CD14-positive monocyte (primary cell): ENCODE measurements around the gene BICDL1. TPM values are rescaled to one million over a fixed set of nuclear protein-coding genes. Genes with fewer than 3 reads are reported as not detected.

Experiments
- DNase-seq, 3 donors: peaks; one replicate each; pipeline ENCODE4 v3.0.0-alpha.2; 2011 to 2022
- H2AFZ ChIP-seq: 2 replicates; pipeline ENCODE4 v1.6.0; 2012; ENCODE audit warnings: mild to moderate bottlenecking, low read depth, low read length, inconsistent platforms; ENCODE audit not compliant: insufficient read depth, poor library complexity, severe bottlenecking
- H3K27ac ChIP-seq, 2 donors: 1 replicate in 1 of 2; 2 replicates in 1 of 2; pipeline ENCODE4 v1.5.1; 2012 to 2013; ENCODE audit warnings: low read length in 2 of 2, control low read depth in 1 of 2, inconsistent platforms in 1 of 2, low read depth in 1 of 2, mild to moderate bottlenecking in 1 of 2
- H3K27me3 ChIP-seq, 2 donors: one replicate each; pipeline versions ENCODE4 v1.6.0 to v1.6.1; 2011 to 2013; ENCODE audit warnings: low read length in 2 of 2; ENCODE audit not compliant: control insufficient read depth in 2 of 2, insufficient read depth in 2 of 2
- H3K36me3 ChIP-seq, 2 donors: replicated peaks in 1 of 2; 1 replicate in 1 of 2; 2 replicates in 1 of 2; pipeline versions ENCODE4 v1.5.1 to v1.6.1; 2012 to 2013; ENCODE audit warnings: low read length in 2 of 2, control low read depth in 1 of 2, inconsistent platforms in 1 of 2, mild to moderate bottlenecking in 1 of 2; ENCODE audit not compliant: insufficient read depth in 2 of 2, control insufficient read depth in 1 of 2
- H3K4me1 ChIP-seq, 2 donors: 1 replicate in 1 of 2; 2 replicates in 1 of 2; pipeline versions ENCODE4 v1.5.1 to v1.6.1; 2012 to 2013; ENCODE audit warnings: low read length in 2 of 2, control low read depth in 1 of 2, inconsistent platforms in 1 of 2, mild to moderate bottlenecking in 1 of 2, moderate library complexity in 1 of 2; ENCODE audit not compliant: insufficient read depth in 2 of 2, control insufficient read depth in 1 of 2
- H3K4me2 ChIP-seq: replicated peaks from 2 replicates; pipeline ENCODE3; 2012; ENCODE audit warnings: low read length, moderate library complexity, mild to moderate bottlenecking; ENCODE audit not compliant: poor library complexity, severe bottlenecking; ENCODE audit errors: extremely low read depth
- H3K4me3 ChIP-seq, 3 experiments: fragments of 200-600 bp in 1 of 3; sonication (generic) in 1 of 3; replicated peaks in 1 of 3; 1 replicate in 2 of 3; 2 replicates in 1 of 3; pipeline ENCODE4 v1.5.1; 2011 to 2013; ENCODE audit warnings: low read length in 3 of 3, mild to moderate bottlenecking in 3 of 3, control low read depth in 2 of 3, low read depth in 2 of 3, inconsistent platforms in 1 of 3, moderate library complexity in 1 of 3
- H3K79me2 ChIP-seq: 2 replicates; pipeline ENCODE4 v1.6.0; 2012; ENCODE audit warnings: mild to moderate bottlenecking, control low read depth, inconsistent platforms, low read length, moderate library complexity; ENCODE audit not compliant: insufficient read depth
- H3K9ac ChIP-seq: 2 replicates; pipeline ENCODE4 v1.6.0; 2017; ENCODE audit warnings: low read length, mild to moderate bottlenecking; ENCODE audit not compliant: insufficient read depth, poor library complexity, severe bottlenecking
- H3K9me3 ChIP-seq, 2 donors: replicated peaks in 1 of 2; 1 replicate in 1 of 2; 2 replicates in 1 of 2; pipeline versions ENCODE4 v1.5.1 to v1.6.1; 2012 to 2013; ENCODE audit warnings: low read length in 2 of 2, control low read depth in 1 of 2; ENCODE audit not compliant: control insufficient read depth in 1 of 2, insufficient read depth in 1 of 2
- H4K20me1 ChIP-seq: 2 replicates; pipeline ENCODE4 v1.6.0; 2012; ENCODE audit warnings: mild to moderate bottlenecking, low read length, control low read depth, moderate library complexity; ENCODE audit not compliant: insufficient read depth
- H3K27ac Mint-ChIP-seq, 7 donors: one replicate each; pipeline ENCODE4 v1.8.0; 2020; ENCODE audit warnings: mild to moderate bottlenecking in 7 of 7, mixed read lengths in 7 of 7, moderate library complexity in 6 of 7, inconsistent platforms in 2 of 7
- H3K27me3 Mint-ChIP-seq, 3 donors: one replicate each; pipeline ENCODE4 v1.8.0; 2021 to 2022; ENCODE audit warnings: low read depth in 3 of 3, mild to moderate bottlenecking in 3 of 3, mixed read lengths in 3 of 3, moderate library complexity in 3 of 3, inconsistent platforms in 1 of 3
- H3K36me3 Mint-ChIP-seq, 2 donors: one replicate each; pipeline ENCODE4 v1.8.0; 2020; ENCODE audit warnings: mixed read lengths in 2 of 2, inconsistent platforms in 1 of 2, mild to moderate bottlenecking in 1 of 2
- H3K4me1 Mint-ChIP-seq: one replicate; pipeline ENCODE4 v1.8.0; 2020; ENCODE audit warnings: mild to moderate bottlenecking, mixed read lengths
- H3K4me3 Mint-ChIP-seq, 2 donors: one replicate each; pipeline ENCODE4 v1.8.0; 2020; ENCODE audit warnings: mild to moderate bottlenecking in 2 of 2, mixed read lengths in 2 of 2, moderate library complexity in 1 of 2
- H3K9me3 Mint-ChIP-seq, 7 donors: one replicate each; pipeline ENCODE4 v1.8.0; 2020 to 2022; ENCODE audit warnings: mixed read lengths in 7 of 7, mild to moderate bottlenecking in 6 of 7, moderate library complexity in 6 of 7, inconsistent platforms in 2 of 7
- WGBS: methylation state at CpG from one replicate; pipeline ENCODE4 v1.1.5; 2013; ENCODE audit warnings: missing lambda C conversion rate; ENCODE audit not compliant: insufficient coverage; 5-methylcytosine and 5-hydroxymethylcytosine counted together
- intact Hi-C, 2 donors: fragments of 100-400 bp; cut with micrococcal nuclease; formaldehyde crosslinking; loops; one replicate each; pipeline versions ENCODE4 v1.15.0 to v1.15.1; 2023
- polyA plus RNA-seq, 3 donors: library from polyadenylated mRNA; depleted of rRNA in 1 of 3; unstranded in 2 of 3; stranded (reverse) in 1 of 3; fragments of 300-500 nt in 2 of 3; fragments of >200 nt in 1 of 3; fragmentation: Illumina TruSeq in 2 of 3; gene quantifications; 1 replicate in 2 of 3; 2 replicates in 1 of 3; pipeline ENCODE4 v1.2.3, GENCODE V29; 2012 to 2021
- TF ChIP-seq, protein P1 (sequence below): fragments of 200-600 bp; IDR thresholded peaks from one replicate; pipeline ENCODE4 v1.8.0; 2022; ENCODE audit warnings: antibody characterized with exemption, mild to moderate bottlenecking

Gene BICDL1
- polyA plus RNA-seq, 3 donors, result 0.13 TPM; not detected in 2

- peaks cover 37% of the 10 kb centered on the region for H4K20me1 ChIP-seq
- TF ChIP-seq, protein P1, sequence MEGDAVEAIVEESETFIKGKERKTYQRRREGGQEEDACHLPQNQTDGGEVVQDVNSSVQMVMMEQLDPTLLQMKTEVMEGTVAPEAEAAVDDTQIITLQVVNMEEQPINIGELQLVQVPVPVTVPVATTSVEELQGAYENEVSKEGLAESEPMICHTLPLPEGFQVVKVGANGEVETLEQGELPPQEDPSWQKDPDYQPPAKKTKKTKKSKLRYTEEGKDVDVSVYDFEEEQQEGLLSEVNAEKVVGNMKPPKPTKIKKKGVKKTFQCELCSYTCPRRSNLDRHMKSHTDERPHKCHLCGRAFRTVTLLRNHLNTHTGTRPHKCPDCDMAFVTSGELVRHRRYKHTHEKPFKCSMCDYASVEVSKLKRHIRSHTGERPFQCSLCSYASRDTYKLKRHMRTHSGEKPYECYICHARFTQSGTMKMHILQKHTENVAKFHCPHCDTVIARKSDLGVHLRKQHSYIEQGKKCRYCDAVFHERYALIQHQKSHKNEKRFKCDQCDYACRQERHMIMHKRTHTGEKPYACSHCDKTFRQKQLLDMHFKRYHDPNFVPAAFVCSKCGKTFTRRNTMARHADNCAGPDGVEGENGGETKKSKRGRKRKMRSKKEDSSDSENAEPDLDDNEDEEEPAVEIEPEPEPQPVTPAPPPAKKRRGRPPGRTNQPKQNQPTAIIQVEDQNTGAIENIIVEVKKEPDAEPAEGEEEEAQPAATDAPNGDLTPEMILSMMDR, result no peak
- intact Hi-C loops, result no loop called here
- no peak for DNase-seq
- Mint-ChIP-seq H3K36me3 (peaks cover 19 to 22% of the 10 kb centered on the region in 2 donors), H3K4me3 (no peak overlapping the region), H3K27me3 (peaks cover 5 to 15% (median 13%) of the 10 kb centered on the region in 3 donors), H3K4me1 (peaks cover 14% of the 10 kb centered on the region), H3K27ac (peak overlapping the region in 4 of 7 donors; percentile 32 to 52 (median 44)), H3K9me3 (no peaks in the 10 kb centered on the region)
- WGBS, result 97% methylated on average over 17 of the region's 19 CpGs
- no peak overlapping the region for H3K4me2 ChIP-seq
- H3K36me3 ChIP-seq, result peaks cover 14 to 17% of the 10 kb centered on the region in 2 donors
- H3K79me2 ChIP-seq, result no peaks in the 10 kb centered on the region
- H2AFZ ChIP-seq, result no peak overlapping the region
- no peak overlapping the region for H3K27ac ChIP-seq
- H3K9ac ChIP-seq, result no peak overlapping the region
- peaks cover 15% of the 10 kb centered on the region in 2 donors for H3K4me1 ChIP-seq
- no peaks in the 10 kb centered on the region for H3K9me3 ChIP-seq
- no peaks in the 10 kb centered on the region for H3K27me3 ChIP-seq
- no peak overlapping the region for H3K4me3 ChIP-seq
Observed at GRCh38 chr12:120090626-120091295, 101.7 kb downstream of the BICDL1 start.

DNA sequence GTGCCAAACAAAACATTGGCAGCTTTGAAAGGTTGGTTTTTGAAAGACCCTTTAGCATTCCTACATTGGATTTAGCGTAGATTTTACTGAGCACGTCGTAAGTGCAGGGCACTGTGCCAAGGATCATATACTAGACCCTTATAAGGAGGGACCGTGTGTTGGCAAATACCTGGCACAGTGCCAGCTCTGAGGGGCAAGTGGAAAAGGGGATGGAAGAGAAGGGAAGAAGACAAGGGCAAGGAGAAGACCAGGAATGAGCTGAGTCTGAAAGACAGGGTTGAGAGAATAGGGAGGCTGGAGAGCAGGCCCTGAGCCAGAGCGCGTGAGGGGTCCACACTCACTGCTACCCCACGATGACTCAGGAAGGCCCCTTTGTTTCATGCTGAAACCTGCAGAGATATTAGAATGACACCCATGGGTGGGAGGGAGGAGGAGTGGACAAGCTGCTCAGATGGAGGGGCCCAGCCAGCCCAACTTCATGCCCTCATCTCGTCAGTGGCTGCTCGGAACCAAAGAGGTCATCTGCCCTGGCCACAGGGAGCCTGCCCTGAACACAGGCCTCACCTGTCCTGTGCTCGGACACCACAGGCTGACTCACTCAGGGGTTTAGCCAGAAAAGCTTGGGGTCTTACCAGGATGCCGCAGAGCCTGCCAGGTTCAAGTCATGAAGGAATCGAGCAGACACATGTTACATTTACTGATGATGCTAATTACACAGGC is 102.5 kb downstream of the BICDL1 start:
- Histone ChIP-seq H3K4me2 (no peak overlapping the region), H3K27ac (peak overlapping the region in 1 of 2 donors; percentile 2), H4K20me1 (peaks cover 45% of the 10 kb centered on the region), H3K4me3 (no peak overlapping the region), H3K4me1 (peaks cover 14% of the 10 kb centered on the region in 2 donors), H3K9ac (no peak overlapping the region), H2AFZ (no peak overlapping the region), H3K27me3 (no peaks in the 10 kb centered on the region), H3K79me2 (no peaks in the 10 kb centered on the region), H3K9me3 (no peaks in the 10 kb centered on the region), H3K36me3 (peaks cover 22 to 24% of the 10 kb centered on the region in 2 donors)
- TF ChIP-seq, protein P1, result no peak
- peak in 1 of 3 donors; percentile 3 for DNase-seq
- Mint-ChIP-seq H3K36me3 (peaks cover 25 to 30% of the 10 kb centered on the region in 2 donors), H3K27ac (peak overlapping the region in 2 of 7 donors; percentile 50 to 55), H3K9me3 (no peaks in the 10 kb centered on the region), H3K4me3 (no peak overlapping the region), H3K4me1 (peaks cover 9% of the 10 kb centered on the region), H3K27me3 (peaks cover 5 to 13% (median 11%) of the 10 kb centered on the region in 3 donors)
- WGBS, result 88% methylated on average over 8 of the region's 12 CpGs
- intact Hi-C loops, result no loop called here
